HepG2 (cell line): ENCODE data around the gene BMP6. TPM values are rescaled to one million over a fixed set of nuclear protein-coding genes. Genes with fewer than 3 reads are reported as not detected.

ENCODE experiments used
- ELF4 ChIP-seq: sonication (generic); formaldehyde crosslinking; IDR thresholded peaks from 2 replicates; pipeline ENCODE4 v1.5.0; 2020; ENCODE audit warnings: missing genetic modification reagents, mild to moderate bottlenecking, moderate library complexity, borderline replicate concordance
- MBNL3 ChIP-seq: fragments of 250-450 bp; sonication (Bioruptor Pico); conservative IDR thresholded peaks from 2 replicates; pipeline ENCODE4 v1.8.0; 2022; ENCODE audit warnings: mild to moderate bottlenecking, inconsistent platforms
- MLX ChIP-seq: IDR thresholded peaks from 2 replicates; pipeline ENCODE4 v1.6.1; 2016
- ZFYVE20 ChIP-seq: sonication (generic); formaldehyde crosslinking; IDR thresholded peaks from 2 replicates; pipeline ENCODE4 v1.8.0; 2023; ENCODE audit warnings: low read depth, mild to moderate bottlenecking, moderate library complexity, missing genetic modification reagents, borderline replicate concordance
- ZHX2 ChIP-seq, 2 experiments: sonication (generic) in 1 of 2; formaldehyde crosslinking in 1 of 2; IDR thresholded peaks; 2 replicates each; pipeline versions ENCODE4 v1.6.1 to v1.9.0; 2014 to 2022; ENCODE audit warnings: antibody characterized with exemption in 1 of 2, borderline replicate concordance in 1 of 2, inconsistent platforms in 1 of 2, low read depth in 1 of 2, missing genetic modification reagents in 1 of 2
- polyA plus RNA-seq, 8 experiments: library from polyadenylated mRNA; depleted of rRNA in 3 of 8; stranded (reverse) in 7 of 8; unstranded in 1 of 8; fragments of >200 nt; fragmentation: Illumina TruSeq in 4 of 8; extraction: Trizol in 4 of 8; gene quantifications; 2 replicates each; pipeline versions ENCODE4 v1.2.1 to v1.2.3, GENCODE V29; 2011 to 2016; ENCODE audit warnings: low read depth in 4 of 8, missing spikeins in 1 of 8, mixed read lengths in 1 of 8; ENCODE audit not compliant: insufficient read depth in 1 of 8
- total RNA-seq, 5 experiments: library from RNA; depleted of rRNA; stranded (reverse); fragments of >200 nt; fragmentation: Illumina TruSeq; extraction: Trizol; gene quantifications; 2 replicates each; pipeline ENCODE4 v1.2.3, GENCODE V29; 2016; ENCODE audit warnings: low read depth in 1 of 5

Gene BMP6
- total and polyA plus RNA-seq, 2 of the 13 experiments (the other 11 are each of a cell fraction or from before 2014, with no cell fraction given): 0.09 to 0.18 TPM

- TF ChIP-seq ZHX2 (IDR thresholded peaks at IDR 0.05; ENCODE audit: low read depth) (peak; percentile 24; the same call in 1 of the 2 replicates), ZHX2 (CRISPR knock-in tag; IDR thresholded peaks at IDR 0.05; ENCODE audit: borderline replicate concordance) (no peak), MBNL3 (CRISPR knock-in tag) (no peak), ZFYVE20 (CRISPR knock-in tag) (0 out of 2 replicates have a peak, but pooled peaks have one; percentile 17), ELF4 (CRISPR knock-in tag) (0 out of 2 replicates have a peak, but pooled peaks have one; percentile 24), MLX (CRISPR knock-in tag) (no peak)
Measured at GRCh38 chr6:7910298-7910653, 184.4 kb downstream of the BMP6 start (continued).
